ENCODE results near the gene TMEM182.

- no peak for TF ChIP-seq CTCF (IDR thresholded peaks at IDR 0.05)
- TF ChIP-seq POLR2A (IDR thresholded peaks at IDR 0.05): no peak
Observed at GRCh38 chr2:102815285-102815684, 53.5 kb downstream of the TMEM182 start.

Data from lower leg skin (tissue), 3 donors.